Activated CD8-positive, alpha-beta memory T cell treated with anti-CD3 and anti-CD28 coated beads, Interleukin-2, amount 50 U/mL, for 1 hour (primary cell): ENCODE results near the gene SMIM21.

Experiments used
- DNase-seq: peaks from one replicate; pipeline ENCODE4 v3.0.0-alpha.2; 2020; ENCODE audit errors: extremely low read depth

SMIM21 gene

DNA sequence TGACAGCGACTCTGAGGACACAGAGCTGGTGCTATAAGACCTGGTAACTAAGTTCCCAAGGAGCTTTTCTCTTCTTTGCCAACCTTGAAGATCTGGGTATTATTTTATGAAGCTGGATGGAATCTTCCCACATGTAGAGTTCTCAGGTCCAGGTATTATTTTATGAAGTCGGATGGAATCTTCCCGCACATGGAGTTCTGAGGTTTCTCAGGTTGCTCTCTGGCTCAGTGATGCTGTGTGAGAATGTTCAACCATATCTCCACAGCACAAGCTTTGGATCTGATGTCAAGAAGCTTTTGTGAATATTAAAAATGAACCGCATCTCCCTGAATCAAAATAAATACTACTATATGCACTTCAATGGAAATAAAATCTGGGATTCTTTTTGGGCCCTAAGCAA lies at the start of gene SMIM21:
SMIM21 (minus strand) TSS at position 101 of the 400 bp plus-strand sequence. CDS start 140 bp downstream, outside the sequence.
- DNase-seq: no peak

GRCh38 chr18:75475228-75475627 lies 47.7 kb upstream of the SMIM21 start:
- DNase-seq: no peak

DNA sequence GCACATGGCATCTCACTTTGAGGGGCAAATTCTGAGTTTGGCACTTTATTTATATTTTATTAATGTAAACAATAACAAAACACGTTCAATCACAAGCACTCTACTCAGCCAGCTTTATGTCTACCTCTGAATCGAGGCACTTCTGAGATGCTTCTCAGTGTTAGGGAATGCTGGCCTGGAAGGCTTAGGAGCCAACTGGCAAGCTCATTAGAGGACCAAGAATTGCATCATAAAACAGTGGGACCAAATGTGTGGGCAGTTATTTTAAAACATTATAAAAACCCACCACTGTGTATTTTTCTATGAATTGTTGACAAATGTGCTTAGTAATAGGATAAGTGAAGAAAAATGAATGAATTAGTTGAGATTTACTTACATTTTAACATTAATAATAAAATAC lies 46.8 kb upstream of the SMIM21 start:
- no peak for DNase-seq

DNA sequence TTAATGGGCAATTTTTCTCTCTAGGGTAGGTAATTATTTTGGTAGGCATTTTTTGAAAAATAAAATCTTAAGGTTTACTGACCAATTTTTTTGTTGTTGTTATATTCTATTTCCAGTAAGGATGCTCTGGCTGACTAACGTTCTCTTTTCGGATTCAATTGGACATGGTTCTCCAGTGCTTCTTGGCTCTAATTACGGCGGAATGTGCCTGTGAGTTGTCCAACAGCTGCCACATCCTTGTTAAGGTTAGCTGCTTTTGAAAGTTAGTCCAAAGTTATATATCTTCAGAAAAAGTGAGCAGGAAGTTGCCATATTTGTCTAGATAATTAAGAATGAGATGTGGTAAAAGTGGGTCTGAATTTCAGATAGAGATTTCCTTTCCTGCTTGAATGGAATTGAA lies 45.8 kb upstream of the SMIM21 start:
- no peak for DNase-seq

GRCh38 chr18:75472906-75473305 lies 45.4 kb upstream of the SMIM21 start:
- no peak for DNase-seq

- no peak for DNase-seq
Measured at GRCh38 chr18:75472396-75472795, 44.9 kb upstream of the SMIM21 start.

DNA sequence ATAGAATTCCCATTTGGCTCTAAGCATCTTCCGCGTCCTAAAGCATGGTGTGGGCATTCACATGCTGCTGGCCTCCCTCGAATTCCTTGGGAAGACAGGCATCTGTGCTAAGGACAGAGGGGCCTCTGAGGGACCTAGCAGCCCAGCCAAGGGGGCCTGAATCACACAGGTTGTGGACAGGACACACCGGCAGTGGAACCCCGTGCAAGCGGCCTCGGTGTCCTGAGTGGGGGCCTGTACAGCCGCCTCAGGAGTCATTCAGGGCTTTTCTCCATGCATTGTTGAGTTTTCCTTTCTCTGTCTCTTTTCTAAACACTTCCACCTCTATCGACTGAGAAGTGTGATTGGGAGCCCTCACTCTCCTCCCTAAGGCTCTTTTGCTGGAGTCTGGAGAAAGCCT lies 44.3 kb upstream of the SMIM21 start:
- DNase-seq: no peak

DNA sequence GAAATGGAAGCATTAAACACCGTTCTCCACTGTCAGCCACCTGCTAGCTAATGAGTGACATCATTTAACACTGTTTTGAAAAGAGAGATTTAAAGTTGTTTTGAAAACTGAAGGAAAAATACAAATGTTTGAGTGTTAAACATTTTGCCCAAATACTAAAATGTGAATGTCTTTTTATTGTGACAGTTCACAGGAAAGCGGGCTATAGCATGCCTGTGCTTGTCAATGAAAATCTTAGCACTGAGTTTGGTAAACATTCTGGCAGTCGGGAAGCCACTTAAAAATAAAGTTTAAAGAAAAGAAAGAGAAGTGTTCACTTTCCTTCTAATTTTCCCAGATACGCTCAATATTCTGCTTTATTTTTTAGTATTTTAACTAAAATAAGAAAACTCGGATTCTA lies 40.3 kb upstream of the SMIM21 start:
- no peak for DNase-seq

- no peak for DNase-seq
Measured at GRCh38 chr18:75467281-75467795, 39.8 kb upstream of the SMIM21 start.

GRCh38 chr18:75464356-75464755 lies 36.9 kb upstream of the SMIM21 start:
- no peak for DNase-seq

DNA sequence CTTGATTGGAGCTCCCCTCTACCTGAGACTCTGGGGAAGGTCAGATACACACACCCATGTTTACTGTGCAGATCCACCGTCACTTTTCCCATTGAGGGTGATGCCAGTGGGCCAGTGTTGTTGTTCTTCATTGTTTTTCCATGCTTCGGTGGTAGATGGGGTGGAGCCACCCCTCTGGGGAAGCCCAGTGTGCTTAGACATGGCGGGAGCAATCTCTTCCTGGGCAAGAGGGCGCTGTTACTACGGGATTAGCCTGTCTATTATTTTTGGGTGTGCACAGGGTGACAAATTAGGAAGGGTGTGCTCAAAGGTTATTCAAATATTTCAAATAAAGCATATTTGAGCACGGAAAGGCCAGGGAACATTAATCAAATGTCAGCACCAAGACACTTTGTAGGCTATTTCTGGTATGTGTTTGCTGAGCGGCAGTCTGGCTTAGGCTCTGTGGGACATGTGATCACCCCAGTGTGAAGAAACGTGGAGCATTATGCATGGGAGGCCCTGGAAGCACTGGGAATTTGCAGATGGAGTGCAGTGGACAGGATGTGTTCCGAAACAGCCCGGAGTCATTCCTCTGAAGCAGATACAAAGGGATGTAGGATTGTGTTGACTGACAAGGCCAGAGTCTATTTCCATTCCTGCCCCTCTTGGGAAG lies 34.8 kb upstream of the SMIM21 start:
- no peak for DNase-seq

GRCh38 chr18:75456199-75456631 lies 28.7 kb upstream of the SMIM21 start:
- DNase-seq: no peak

DNA sequence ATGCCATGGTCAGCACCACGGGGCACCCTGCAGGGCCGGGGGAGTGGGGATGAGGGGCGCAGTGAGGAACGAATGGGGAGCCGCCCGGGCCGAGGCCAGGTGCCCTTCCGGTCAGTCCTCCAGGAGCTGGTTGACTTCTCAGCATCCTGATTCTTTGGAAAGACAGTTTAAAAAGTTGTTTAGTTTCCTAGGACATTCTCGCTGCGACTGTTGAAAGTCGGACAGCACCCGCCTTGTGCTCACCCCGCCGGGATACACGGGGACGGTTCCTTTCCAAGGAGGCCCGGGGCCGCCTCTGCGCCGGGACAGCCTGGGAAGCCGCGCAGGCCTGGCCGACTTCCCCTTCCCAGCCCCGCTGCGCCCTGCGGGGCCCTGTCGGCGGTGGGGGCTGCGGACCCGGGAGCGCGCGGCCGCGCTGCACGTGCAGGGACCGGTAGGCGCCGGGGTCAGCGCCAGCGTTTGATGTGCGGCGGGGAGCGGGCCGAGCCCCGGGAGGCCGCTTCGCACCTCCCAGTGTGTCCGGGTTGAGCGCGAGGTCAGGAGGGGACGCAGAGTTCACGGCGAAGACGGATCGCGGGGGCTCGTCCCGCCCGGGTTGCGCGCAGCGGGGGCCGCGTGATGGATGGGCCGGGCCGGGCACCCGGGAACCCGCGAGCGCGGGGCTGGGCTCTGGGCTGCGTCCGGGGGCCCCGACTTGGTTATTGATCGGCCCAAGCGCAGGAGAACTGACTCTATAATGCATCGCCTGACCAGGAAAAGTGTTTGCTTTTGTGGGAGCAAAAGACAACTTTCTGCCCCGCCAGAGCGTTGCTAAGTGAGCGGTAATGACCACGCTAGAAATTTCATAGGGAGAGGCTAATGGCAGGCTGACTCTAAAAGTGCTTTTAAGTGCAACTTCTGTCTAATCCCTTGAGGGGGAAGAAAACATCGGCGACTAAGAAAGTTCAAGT lies 28.0 kb upstream of the SMIM21 start:
- no peak for DNase-seq

DNA sequence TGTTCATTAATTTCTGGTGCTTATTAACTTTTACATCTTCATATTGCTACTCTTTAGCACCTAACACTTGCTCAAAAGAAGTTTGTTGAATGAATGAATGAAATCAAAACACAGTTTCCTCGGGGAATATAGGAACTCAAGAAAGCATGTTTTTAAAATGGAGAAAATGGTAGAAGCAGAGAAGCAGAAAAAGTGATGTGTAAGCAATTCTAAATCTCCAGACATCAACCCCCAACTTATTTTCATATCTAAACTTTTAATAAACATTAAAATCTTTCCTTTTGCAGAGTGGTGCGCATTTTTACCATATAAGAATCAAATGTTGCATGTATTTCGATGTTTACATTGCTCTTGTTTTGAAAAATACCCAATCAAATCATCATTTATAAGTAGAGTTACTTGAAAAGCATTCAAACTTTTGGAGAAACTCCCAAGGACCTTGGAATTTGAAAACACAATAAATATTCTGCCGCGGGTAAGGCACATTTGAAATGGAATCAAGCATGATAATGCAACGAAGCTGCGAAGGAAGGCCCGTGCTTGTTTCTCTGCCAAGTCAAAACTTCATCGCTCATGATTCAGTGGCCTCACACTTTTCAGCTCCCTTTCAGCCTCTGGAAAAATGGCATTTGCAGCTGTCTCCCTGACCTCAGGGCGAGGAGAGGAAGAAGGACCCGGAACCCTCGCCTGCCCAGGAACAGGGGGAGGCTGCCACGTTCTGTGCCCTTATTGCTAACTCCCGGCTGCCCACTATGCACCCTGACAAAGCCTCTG lies 26.7 kb upstream of the SMIM21 start:
- DNase-seq: no peak

DNA sequence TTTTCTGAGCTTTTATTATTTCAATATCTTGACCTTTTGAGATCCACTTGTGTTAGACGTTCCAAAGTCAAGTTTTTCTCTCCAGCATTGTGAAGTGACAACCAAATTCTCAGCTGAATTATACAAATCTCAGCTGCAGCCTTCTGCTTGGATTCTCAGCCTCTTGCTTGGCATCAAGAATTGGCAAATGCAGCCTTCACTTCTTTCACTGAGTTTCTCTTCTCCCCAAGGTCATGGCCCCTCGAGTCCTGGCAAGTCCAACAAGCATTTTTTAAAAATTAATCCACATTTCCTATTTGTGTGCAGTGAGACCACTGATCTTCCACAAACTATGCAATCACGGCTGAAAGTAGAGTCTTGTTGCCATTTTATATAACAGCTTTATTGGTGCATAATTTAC lies 23.4 kb upstream of the SMIM21 start:
- no peak for DNase-seq

DNA sequence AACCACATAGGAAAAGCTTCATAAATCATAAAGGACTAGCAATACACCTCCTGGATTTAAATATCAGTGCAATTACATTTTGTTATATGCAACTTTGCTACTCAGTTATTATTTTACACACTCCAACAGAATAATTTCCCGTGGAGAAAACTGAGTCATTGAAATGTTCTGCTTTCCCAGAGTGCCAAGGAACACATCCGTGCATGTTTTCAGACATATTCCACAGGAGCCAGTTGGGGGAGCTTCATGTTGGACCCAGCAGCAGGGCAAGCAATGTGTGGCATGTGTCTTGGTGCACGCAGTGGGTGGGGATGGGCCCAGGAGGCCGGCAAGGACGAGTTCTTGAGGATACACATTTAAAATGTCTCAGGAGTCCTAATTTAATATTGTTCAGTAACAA lies 14.4 kb upstream of the SMIM21 start:
- no peak for DNase-seq

DNA sequence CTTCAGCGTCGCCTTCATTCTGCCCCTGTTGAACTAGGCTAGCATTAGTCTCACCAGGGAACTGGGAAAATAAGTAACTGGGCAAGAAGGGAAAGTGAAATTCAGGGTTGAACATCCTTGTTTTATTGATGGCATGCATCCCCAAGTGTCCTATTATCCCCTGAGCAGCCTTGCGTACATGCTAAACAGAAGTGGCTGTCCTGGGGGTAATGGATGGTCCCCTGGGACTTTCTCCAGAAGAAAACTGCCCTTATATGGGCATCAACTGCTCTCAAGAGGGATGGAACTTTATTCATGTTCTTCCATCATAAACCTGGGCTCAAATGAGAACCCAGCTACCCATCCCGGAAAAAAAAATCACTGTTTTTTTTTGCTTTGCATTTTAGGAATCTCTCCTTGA lies 11.8 kb upstream of the SMIM21 start:
- no peak for DNase-seq

GRCh38 chr18:75438891-75439290 lies 11.4 kb upstream of the SMIM21 start:
- DNase-seq: no peak

GRCh38 chr18:75437979-75438378 lies 10.5 kb upstream of the SMIM21 start:
- no peak for DNase-seq

- DNase-seq: no peak
Measured at GRCh38 chr18:75433098-75433497, 5.6 kb upstream of the SMIM21 start.

DNA sequence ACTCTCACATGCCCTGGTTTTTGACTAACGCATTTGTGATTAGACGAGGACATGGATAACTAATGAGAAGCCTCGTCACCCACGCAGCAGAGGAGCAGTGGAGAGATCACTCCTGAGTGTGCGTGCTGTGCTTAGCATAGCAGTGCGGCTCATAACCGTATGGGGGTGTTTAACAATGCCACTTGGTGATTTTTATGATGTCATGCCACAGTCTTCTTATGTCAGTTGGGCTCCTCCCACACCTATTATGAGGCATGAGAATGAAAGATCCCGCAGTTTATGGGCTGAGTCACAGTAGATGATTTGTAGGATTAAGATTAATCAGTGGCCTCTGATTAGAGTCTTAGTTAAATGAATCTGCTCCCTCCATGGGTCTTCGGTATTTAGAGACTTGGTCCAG lies 2.5 kb upstream of the SMIM21 start:
- DNase-seq: no peak

DNA sequence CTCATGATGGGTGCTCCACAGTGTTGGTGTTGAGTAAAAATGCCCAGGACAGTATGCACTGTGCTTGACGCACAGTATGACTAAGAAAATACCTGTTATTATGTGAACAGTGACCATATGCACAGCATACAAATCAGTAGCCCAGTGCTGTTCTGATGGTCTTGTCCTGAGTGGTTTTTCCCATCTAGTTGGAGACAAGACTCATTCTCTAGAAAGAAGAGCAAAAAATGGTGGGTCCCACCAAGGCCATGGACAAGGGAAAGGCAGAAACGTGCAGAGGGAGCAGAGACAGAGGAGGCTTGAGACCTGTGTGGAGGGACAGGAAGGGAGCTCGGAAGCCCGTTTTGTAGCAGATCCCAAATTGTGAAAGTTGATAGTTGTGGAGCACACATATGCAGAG lies 987 bp upstream of the SMIM21 start:
- DNase-seq: no peak
